HS-5 (cell line): Measurements from ENCODE around the gene PMM2.
A peak's percentile ranks its signal among the peaks of the same experiment; 100 is the strongest.
"Not testable (repeated sequence)": the region's sequence is repeated elsewhere in the genome, so short reads cannot be mapped to it uniquely, and the experiment has no call there.

Source experiments
- DNase-seq: peaks from one replicate; pipeline ENCODE4 v3.0.0-alpha.2; 2012; ENCODE audit warnings: low read depth

The PMM2 gene

GRCh38 chr16:8867216-8867931 lies 69.7 kb downstream of the PMM2 start:
- no peak for DNase-seq

- DNase-seq: no peak
These were observed 70.3 kb downstream of the PMM2 start for GRCh38 chr16:8867932-8868415.

- peak; percentile 86 for DNase-seq
These were observed 71.0 kb downstream of the PMM2 start, which contains the start of gene CARHSP1 for GRCh38 chr16:8868416-8869211. Gene CARHSP1, minus strand, starts transcription at chr16:8869006. Its CDS starts 9,678 bp downstream, at chr16:8859328.

- DNase-seq: no peak
These were observed 71.8 kb downstream of the PMM2 start for GRCh38 chr16:8869212-8869987.

GRCh38 chr16:8869988-8870241 lies 72.3 kb downstream of the PMM2 start:
- not testable (repeated sequence) for DNase-seq

- no peak for DNase-seq
These were observed 74.4 kb downstream of the PMM2 start for GRCh38 chr16:8872071-8872470.

GRCh38 chr16:8872967-8873865 lies 75.6 kb downstream of the PMM2 start:
- DNase-seq: no peak

GRCh38 chr16:8873866-8874195 lies 76.2 kb downstream of the PMM2 start:
- not testable (repeated sequence) for DNase-seq

GRCh38 chr16:8874388-8874787 lies 76.7 kb downstream of the PMM2 start:
- DNase-seq: no peak

- not testable (repeated sequence) for DNase-seq
These were observed 77.7 kb downstream of the PMM2 start for GRCh38 chr16:8875317-8875716.

GRCh38 chr16:8877894-8878522 lies 80.4 kb downstream of the PMM2 start:
- no peak for DNase-seq

- peak; percentile 81 for DNase-seq
These were observed 80.9 kb downstream of the PMM2 start for GRCh38 chr16:8878523-8878911.

GRCh38 chr16:8880839-8881510 lies 83.3 kb downstream of the PMM2 start:
- no peak for DNase-seq

GRCh38 chr16:8882041-8882617 lies 84.5 kb downstream of the PMM2 start, which contains the start of gene LITAFD:
Gene LITAFD, plus strand, starts transcription at chr16:8882351. Its CDS starts 2,005 bp downstream, at chr16:8884356.
- DNase-seq: no peak

GRCh38 chr16:8882725-8883377 lies 85.2 kb downstream of the PMM2 start:
- no peak for DNase-seq

GRCh38 chr16:8885674-8886592 lies 88.3 kb downstream of the PMM2 start:
- DNase-seq: no peak

- DNase-seq: no peak
These were observed 89.2 kb downstream of the PMM2 start for GRCh38 chr16:8886593-8887430.

GRCh38 chr16:8887431-8887765 lies 89.8 kb downstream of the PMM2 start:
- DNase-seq: no peak
